Raji (cell line): Measurements from ENCODE around the gene PSMA4.

ENCODE experiments used
- POLR2A ChIP-seq: IDR thresholded peaks from 2 replicates; pipeline ENCODE4 v1.6.1; 2011; ENCODE audit warnings: low read depth, low read length, control low read depth; ENCODE audit not compliant: insufficient read depth

The PSMA4 gene

DNA sequence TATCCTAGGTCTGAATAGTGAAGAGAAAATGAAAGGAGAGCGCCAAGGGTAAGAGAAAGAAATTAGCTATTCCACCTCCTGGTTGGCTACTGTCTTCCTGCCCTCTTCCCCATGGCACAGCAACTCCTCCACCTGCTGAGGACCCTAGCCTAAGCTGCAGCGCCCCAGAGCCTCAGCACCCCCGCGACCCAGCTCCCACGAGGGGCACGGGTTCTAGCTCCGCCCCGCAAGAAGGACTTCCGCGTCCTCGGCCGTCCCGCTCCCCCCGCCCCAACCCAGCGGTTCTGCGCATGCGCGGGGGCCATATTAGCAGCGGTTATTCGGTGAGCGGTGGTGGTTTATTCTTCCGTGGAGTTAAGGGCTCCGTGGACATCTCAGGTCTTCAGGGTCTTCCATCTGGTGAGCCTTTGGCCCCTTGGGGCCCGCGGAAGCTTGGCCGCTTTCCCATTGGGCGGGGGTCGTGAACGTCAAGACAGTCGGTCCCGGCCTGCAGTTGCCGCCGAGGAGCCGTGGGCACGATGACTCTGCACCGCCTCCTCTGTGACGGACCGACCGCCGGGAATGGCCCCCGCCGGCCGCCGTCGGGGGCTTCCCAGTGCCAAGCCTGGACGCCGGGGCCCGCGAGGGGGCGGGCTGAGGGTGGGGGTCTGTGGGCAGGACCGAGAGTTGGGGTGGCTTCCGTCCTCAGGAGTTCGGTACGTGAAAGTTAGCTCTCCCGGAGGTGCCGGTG, at the start of gene PSMA4:
TSS of gene PSMA4 (plus strand) at position 304 of the 730 bp plus-strand sequence. CDS start 1,484 bp downstream, outside the sequence.
- peak; percentile 94 for TF ChIP-seq POLR2A

DNA sequence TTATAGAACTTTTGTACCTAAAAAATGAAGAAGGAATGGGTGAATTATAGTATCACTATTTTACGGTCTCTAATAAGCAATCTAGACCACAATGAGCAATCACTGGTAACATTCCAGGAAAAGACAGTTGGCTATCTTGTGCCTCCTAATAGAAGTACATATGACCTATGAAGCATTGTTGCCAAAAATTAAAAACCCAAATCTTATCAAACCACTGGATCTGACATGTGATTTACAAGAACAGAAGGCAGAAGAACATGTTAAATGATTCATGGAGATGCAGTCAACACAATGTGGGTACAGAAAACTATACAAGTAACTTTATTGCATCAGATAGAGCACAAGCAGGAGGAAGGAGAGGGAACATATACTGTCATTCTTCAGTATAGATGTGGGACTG, 47.4 kb upstream of the PSMA4 start:
- no peak for TF ChIP-seq POLR2A

DNA sequence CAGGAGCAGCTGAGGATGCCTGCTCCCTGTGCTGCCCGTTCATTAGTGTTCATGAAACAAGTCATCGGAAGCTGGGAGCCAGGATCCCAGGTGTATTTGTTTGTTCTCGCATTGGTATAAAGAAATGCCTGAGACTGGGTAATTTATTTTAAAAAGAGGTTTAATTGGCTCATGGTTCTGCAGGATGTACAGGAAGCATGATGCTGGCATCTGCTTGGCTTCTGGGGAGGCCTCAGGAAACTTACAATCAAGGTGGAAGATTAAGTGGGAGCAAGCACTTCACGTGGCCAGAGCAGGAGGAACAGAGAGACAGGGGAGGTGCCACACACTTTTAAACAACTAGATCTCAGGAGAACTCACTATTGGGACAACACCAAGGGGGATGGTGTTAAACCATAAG, 38.4 kb upstream of the PSMA4 start:
- no peak for TF ChIP-seq POLR2A

DNA sequence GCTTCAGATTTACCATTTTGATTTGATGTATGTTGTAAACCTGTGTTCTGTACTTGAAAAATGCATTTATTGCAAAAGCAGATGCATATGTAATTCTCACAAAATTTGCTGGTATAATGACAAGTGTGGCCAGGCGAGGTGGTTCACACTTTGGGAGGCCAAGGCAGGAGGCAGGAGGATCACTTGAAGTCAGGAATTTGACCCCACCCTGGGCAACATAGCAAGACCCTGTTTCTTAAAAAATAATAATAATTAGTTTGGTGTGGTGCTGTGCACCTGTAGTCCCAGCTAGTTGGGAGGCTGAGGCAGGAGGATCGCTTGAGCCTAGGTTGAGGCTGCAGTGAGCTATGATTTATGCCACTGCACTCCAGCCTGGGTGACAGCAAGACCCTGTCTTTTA, 37.6 kb upstream of the PSMA4 start:
- TF ChIP-seq POLR2A, result no peak

DNA sequence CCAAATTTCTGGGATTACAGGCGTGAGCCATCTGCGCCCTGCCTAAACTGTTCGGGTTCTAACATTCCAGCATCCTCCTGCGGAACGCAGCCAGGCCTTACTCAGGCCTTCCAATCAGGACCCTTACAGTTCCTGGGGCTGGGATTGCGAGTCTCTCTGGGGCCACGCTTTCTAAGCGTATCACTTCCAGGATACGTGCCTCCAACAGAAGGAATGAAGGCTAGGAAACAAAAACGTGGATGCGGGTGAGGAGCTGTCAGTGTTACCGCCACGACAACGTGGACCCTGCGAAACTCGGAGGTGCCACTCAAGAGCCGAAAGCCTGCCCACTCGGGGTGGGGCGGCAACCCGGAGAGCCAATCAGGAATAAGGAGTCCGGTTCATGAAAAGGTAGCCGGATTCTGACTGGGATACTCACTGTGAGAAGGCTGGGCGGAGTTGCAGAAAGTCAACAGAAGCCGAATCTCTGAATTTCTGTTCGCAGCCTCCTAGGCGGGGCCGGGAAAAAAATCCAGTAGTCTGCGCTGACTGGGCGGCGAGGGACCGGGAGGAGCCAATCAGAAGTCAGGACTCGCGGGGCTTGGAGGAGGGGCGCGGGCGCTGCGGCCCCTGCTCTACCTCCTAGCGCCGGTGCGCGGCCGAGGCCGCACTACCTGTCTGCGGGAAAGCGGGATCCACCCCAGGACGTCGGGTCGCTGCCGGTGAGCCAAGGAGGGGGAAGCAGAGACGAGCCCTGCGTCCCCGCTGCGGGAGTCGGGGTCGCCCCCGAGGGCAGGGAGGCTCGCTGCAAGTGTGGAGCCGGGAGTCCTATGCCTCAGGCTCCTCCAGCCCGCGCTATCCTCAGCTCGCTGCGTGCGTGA, 33.0 kb upstream of the PSMA4 start, which contains the start of gene HYKK:
TSS of gene HYKK (plus strand) at position 607 of the 860 bp plus-strand sequence. CDS start 5,512 bp downstream, outside the sequence.
- 0 out of 2 replicates have a peak, but pooled peaks have one; percentile 13 for TF ChIP-seq POLR2A

DNA sequence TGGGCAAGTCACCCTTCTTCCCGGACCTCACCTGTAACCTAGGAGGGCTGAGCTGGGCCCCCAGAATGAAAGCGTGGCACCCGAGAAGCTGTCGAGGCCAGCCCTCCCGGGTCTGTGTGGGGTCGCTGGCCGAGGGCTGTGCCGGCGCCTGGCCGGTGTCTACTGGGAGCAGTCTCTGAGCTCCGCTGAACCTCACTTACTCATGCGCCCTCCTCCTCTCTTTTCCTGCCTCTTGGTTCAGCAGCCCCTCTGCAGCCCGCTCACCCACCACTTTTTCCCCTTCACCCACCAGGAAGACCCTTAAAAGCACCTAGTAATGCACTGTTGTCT, 32.4 kb upstream of the PSMA4 start:
- TF ChIP-seq POLR2A, result no peak

DNA sequence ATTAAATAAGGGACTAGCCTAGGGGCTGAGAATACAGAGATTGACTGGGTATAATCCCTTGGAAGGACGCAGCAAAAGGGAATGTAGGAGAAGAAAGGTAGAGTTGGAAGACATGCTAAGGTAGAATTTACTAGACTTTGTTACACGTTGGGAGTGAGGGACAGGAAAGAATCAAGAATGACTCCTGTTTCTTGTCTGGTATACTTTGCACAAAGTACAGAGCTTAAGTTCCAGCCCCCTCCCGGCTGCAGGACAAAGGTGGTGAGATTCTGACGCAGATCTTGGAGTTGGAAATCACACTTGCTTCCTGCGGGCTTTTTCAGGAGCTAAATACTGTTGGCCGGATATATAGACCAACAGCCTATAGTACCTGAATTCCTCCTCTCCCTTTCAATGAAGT, 32.0 kb upstream of the PSMA4 start:
- TF ChIP-seq POLR2A, result no peak

DNA sequence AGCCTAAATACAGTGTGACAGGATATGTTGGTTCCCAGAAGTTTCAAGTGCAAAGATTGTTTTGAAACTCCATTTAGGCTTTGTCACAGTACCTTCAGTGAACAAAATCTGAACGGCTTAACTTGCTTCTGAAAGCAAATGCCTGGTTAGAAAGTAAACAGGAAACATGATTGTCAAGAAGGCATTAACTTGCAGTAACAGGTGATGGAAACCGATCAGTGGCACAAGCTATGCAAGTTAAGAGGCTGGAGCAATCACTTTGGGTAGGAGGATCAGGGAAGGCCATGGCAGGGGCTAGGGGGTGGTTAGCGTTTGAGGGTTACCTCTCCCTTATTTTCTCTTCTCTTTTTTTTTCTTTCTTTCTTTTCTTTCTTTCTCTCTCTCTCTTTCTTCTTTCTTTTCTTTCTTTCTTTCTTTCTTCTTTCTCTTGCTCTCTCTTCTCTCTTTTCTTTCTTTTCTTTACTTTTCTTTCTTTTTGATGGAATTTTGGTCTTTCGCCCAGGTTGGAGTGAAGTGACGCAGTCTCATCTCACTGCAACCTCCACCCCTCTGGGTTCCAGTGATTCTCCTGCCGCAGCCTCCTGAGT, 30.4 kb upstream of the PSMA4 start:
- TF ChIP-seq POLR2A, result no peak

DNA sequence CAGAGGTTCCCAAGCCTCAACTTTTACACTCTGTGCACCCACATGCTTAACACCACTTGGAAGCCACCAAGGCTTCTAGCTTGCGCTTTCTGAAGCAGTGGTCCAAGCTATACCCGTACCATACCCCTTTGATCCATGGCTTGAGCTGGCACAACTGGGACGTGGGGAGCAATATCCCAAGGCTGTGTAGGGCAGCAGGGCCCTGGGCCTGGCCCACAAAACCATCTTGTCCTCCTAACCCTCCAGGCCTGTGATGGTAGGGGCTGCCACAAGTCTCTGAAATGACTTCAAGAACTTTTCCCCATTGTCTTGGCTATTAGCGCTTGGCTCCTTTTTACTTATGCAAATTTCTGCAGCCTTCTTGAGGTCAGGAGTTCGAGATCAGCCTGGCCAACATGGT, 16.0 kb upstream of the PSMA4 start:
- TF ChIP-seq POLR2A, result no peak

DNA sequence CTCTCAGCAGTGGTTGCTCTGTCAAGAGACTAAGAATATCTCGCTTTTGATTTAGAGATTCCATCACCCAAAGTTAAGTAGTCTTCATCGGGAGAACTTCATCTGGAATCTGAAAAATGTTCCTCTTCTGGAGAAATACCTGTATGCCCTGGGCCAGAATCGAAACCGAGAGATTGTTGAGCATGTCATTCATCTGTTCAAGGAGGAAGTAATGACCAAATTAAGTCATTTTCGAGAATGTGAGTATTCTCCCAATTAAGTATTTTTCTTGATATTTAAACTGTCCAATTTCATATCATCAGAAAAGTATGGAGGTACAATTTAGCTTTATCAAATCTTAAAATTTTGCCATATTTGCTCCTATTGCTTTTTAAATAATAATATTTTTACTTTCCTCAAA, 12.9 kb upstream of the PSMA4 start:
- TF ChIP-seq POLR2A, result no peak

DNA sequence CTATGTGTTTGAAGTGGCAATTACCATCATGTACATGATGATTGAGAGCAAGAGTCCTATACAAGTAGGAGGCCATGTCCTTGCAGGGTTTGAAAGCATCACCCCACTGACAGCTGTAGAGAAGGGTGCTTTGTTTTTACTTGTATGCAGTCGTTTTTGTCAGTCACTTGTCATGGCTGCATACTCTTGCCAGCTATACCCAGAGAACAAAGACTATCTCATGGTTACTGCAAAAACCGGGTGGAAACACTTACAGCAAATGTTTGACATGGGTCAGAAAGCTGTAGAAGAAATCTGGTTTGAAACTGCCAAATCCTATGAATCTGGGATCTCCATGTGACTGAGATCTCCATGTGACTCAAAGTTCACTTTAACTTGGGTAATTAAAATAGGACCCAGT, 6.9 kb upstream of the PSMA4 start:
- no peak for TF ChIP-seq POLR2A

DNA sequence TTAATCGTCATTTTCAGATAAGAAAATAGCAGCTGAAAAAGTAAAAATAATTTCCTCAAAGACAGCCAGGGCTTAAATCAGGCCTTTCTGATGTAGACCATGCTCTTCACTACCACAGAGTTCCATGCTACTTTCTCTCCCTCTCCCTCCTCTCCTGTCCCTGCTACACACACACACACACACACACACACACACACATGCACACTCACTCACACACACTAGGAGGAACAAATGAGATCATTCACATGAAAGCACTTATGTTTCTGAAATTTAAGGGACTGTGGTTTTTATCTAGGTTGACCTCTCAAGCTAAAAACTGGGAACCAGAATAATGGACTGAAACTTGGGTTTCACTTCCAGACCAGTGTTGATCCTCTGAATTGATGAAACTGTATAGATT, 4.1 kb upstream of the PSMA4 start:
- TF ChIP-seq POLR2A, result no peak

DNA sequence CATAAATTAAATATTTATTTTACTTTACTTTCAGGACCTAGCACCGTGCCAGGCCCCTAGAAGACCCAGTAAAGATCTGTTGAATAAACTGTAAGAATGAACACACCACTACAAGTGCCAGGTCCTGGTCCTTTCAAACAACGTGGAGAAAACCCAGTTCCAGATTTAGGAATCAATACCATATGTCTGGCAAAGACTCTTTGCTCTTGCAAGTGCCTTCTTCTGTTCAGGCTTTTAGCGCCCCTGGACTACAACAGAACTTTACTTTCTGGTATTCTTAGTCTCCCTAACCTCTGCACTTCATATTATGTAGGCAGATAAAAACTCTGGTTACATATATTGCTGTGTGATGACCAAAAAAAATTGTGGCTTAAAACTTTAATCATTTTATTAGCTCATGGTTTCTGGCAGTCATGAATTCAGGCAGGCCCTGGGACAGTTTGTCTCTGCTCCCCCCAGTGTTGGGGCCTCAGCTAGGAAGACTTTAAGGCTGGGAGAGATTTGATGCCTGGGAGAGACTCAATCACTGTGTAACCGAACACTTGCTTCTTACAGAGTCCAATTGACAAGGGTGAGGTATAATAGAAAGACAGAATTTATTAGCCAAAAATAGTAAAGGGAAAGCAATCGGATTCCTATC, 2.9 kb upstream of the PSMA4 start:
- TF ChIP-seq POLR2A, result no peak

DNA sequence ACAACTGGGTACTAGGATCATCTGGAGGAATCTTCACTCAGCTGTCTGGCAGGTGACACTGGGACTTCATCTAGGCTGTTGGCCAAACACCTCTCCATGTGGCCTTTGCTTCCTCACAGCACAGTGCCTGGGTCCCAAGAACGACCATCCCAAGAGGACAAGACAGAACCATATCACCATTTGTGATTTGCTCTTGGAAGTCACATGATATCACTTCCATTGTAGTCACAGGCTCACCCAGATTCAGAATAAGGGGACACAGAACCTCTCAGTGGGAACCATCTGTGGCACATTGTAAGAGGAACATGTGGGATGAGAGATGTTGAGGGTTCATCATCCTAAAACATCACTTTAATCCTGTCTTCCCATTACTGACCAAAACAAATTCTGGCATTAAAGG, 1.9 kb upstream of the PSMA4 start:
- TF ChIP-seq POLR2A, result 0 out of 2 replicates have a peak, but pooled peaks have one; percentile 16
